Measurements from ENCODE around the gene RASGRP1.

DNA sequence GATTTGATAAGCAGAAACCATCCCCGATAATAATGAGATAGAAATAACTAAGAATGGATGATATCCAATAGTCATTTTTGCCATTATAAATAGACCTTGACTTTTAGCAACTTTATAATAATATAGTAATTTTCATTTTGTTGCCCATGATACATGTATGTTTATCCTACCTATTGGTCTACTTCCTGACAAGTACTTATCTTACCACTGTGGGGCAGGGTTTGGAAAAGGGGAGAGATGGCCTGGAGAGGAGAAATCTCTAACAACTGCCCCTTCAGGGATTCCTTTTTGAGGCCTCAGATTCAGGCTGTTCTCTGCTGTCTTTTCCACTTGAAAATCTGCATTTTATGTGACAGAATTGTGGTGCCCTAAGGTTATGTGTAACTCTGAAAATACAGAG, 68.5 kb downstream of the RASGRP1 start:
- TF ChIP-seq, protein P1, sequence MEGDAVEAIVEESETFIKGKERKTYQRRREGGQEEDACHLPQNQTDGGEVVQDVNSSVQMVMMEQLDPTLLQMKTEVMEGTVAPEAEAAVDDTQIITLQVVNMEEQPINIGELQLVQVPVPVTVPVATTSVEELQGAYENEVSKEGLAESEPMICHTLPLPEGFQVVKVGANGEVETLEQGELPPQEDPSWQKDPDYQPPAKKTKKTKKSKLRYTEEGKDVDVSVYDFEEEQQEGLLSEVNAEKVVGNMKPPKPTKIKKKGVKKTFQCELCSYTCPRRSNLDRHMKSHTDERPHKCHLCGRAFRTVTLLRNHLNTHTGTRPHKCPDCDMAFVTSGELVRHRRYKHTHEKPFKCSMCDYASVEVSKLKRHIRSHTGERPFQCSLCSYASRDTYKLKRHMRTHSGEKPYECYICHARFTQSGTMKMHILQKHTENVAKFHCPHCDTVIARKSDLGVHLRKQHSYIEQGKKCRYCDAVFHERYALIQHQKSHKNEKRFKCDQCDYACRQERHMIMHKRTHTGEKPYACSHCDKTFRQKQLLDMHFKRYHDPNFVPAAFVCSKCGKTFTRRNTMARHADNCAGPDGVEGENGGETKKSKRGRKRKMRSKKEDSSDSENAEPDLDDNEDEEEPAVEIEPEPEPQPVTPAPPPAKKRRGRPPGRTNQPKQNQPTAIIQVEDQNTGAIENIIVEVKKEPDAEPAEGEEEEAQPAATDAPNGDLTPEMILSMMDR (IDR thresholded peaks at IDR 0.05), result no peak
- TF ChIP-seq POLR2A (IDR thresholded peaks at IDR 0.05), result no peak
